Measurements from ENCODE around the gene CHID1. TPM values are rescaled to one million over a fixed set of nuclear protein-coding genes. Genes with fewer than 3 reads are reported as not detected.

The CHID1 gene
- total RNA-seq, 1 experiment from 2014 or later: 85.6 TPM

GRCh38 chr11:913043-913442, 2.4 kb upstream of the CHID1 start:
- intact Hi-C loops (cut with micrococcal nuclease; ENCODE audit: unreplicated experiment): loop anchor here (5.0 kb wide), 1 partner anchor 129 kb away; no protein-coding TSS in a partner anchor
- no peak for TF ChIP-seq CTCF (conservative IDR thresholded peaks at IDR 0.05)
- no peak for TF ChIP-seq EZH2 (IDR thresholded peaks at IDR 0.05; ENCODE audit: low read depth)
- Histone ChIP-seq H3K4me2 (no peak overlapping the region), H3K4me3 (no peak overlapping the region), H3K9me3 (ENCODE audit: insufficient read depth, low read depth) (no peaks in the 10 kb centered on the region), H3K36me3 (ENCODE audit: low read depth) (no peaks in the 10 kb centered on the region), H3K27ac (no peak overlapping the region), H2AFZ (no peak overlapping the region), H3K27me3 (ENCODE audit: insufficient read depth, low read depth) (no peaks in the 10 kb centered on the region), H3K9me2 (ENCODE audit: insufficient read depth) (no peaks in the 10 kb centered on the region), H3K4me1 (replicated peaks; ENCODE audit: insufficient read depth) (peaks cover 11% of the 10 kb centered on the region), H4K20me1 (ENCODE audit: insufficient read depth) (no peaks in the 10 kb centered on the region), H3F3A (ENCODE audit: insufficient read depth, low read depth) (no peaks in the 10 kb centered on the region; the same call in 1 of the 2 replicates), H3K79me2 (ENCODE audit: low read depth) (peaks cover 21% of the 10 kb centered on the region)
- ChIA-PET POLR2A (ENCODE audit: unreplicated experiment) (no interaction called here), CTCF (no interaction called here)
- DNase-seq: no peak
- no TSS peak for BruUV-seq (replicated peaks)

- Histone ChIP-seq H3K27me3 (ENCODE audit: insufficient read depth, low read depth) (no peaks in the 10 kb centered on the region), H3K27ac (no peak overlapping the region), H3K4me1 (replicated peaks; ENCODE audit: insufficient read depth) (peaks cover 11% of the 10 kb centered on the region), H3K9me3 (ENCODE audit: insufficient read depth, low read depth) (no peaks in the 10 kb centered on the region), H3K4me3 (no peak overlapping the region), H2AFZ (no peak overlapping the region), H3K9me2 (ENCODE audit: insufficient read depth) (no peaks in the 10 kb centered on the region), H3K36me3 (ENCODE audit: low read depth) (no peaks in the 10 kb centered on the region), H3K79me2 (ENCODE audit: low read depth) (peaks cover 23% of the 10 kb centered on the region), H3F3A (ENCODE audit: insufficient read depth, low read depth) (no peaks in the 10 kb centered on the region; the same call in 1 of the 2 replicates), H3K4me2 (0 out of 2 replicates have a peak overlapping the region, but pooled peaks have one; percentile 92), H4K20me1 (ENCODE audit: insufficient read depth) (no peaks in the 10 kb centered on the region)
- no peak for DNase-seq
- POLR2A ChIA-PET (ENCODE audit: unreplicated experiment): interaction anchor here (0.6 kb wide), 1 partner anchor 505 kb away, joined by 6 read pairs; no protein-coding TSS in a partner anchor
- intact Hi-C loops (cut with micrococcal nuclease; ENCODE audit: unreplicated experiment): loop anchor here (5.0 kb wide), 1 partner anchor 130 kb away; no protein-coding TSS in a partner anchor
- CTCF ChIA-PET: no interaction called here
- TF ChIP-seq CTCF (conservative IDR thresholded peaks at IDR 0.05): no peak
- TF ChIP-seq EZH2 (IDR thresholded peaks at IDR 0.05; ENCODE audit: low read depth): no peak
- no TSS peak for BruUV-seq (replicated peaks)
Observed at GRCh38 chr11:912266-912665, 1.7 kb upstream of the CHID1 start.

- ChIA-PET POLR2A (ENCODE audit: unreplicated experiment) (interaction anchor here (0.6 kb wide), 1 partner anchor 504 kb away, joined by 6 read pairs; no protein-coding TSS in a partner anchor), CTCF (no interaction called here)
- peak overlapping the region; percentile 66 for H3K4me3 ChIP-seq
Observed at GRCh38 chr11:911890-912219, 1.2 kb upstream of the CHID1 start.

More at GRCh38 chr11:911890-912219, 1.2 kb upstream of the CHID1 start:
- intact Hi-C loops (cut with micrococcal nuclease; ENCODE audit: unreplicated experiment): loop anchor here (5.0 kb wide), 1 partner anchor 130 kb away; no protein-coding TSS in a partner anchor
- Histone ChIP-seq H3K4me2 (peak overlapping the region; percentile 92), H3K79me2 (ENCODE audit: low read depth) (peaks cover 23% of the 10 kb centered on the region), H3K9me2 (ENCODE audit: insufficient read depth) (no peaks in the 10 kb centered on the region), H2AFZ (peak overlapping the region; percentile 81; the same call in 1 of the 2 replicates), H3F3A (ENCODE audit: insufficient read depth, low read depth) (no peaks in the 10 kb centered on the region; the same call in 1 of the 2 replicates), H3K36me3 (ENCODE audit: low read depth) (no peaks in the 10 kb centered on the region), H3K9me3 (ENCODE audit: insufficient read depth, low read depth) (no peaks in the 10 kb centered on the region), H3K27me3 (ENCODE audit: insufficient read depth, low read depth) (no peaks in the 10 kb centered on the region), H4K20me1 (ENCODE audit: insufficient read depth) (no peaks in the 10 kb centered on the region), H3K4me1 (replicated peaks; ENCODE audit: insufficient read depth) (peaks cover 11% of the 10 kb centered on the region), H3K27ac (peak overlapping the region; percentile 68; the same call in 1 of the 2 replicates)
- BruUV-seq (replicated peaks): no TSS peak
- no peak for DNase-seq
- TF ChIP-seq EZH2 (IDR thresholded peaks at IDR 0.05; ENCODE audit: low read depth): no peak
- no peak for TF ChIP-seq CTCF (conservative IDR thresholded peaks at IDR 0.05)

Measured in PC-9 (cell line).